GM18505 (cell line): ENCODE data around the gene PLCH1.
"Not testable (repeated sequence)": the region's sequence is repeated elsewhere in the genome, so short reads cannot be mapped to it uniquely, and the experiment has no call there.

Source experiments
- ATAC-seq: cut with Tn5 transposase; IDR thresholded peaks from one replicate; pipeline ENCODE4 v1.9.1; 2021; ENCODE audit not compliant: unreplicated experiment
- POLR2A ChIP-seq: IDR thresholded peaks from 4 replicates; pipeline ENCODE4 v1.6.1; 2011; ENCODE audit warnings: borderline replicate concordance; ENCODE audit not compliant: insufficient read depth, insufficient read length; ENCODE audit errors: extremely low read depth

PLCH1 gene

DNA sequence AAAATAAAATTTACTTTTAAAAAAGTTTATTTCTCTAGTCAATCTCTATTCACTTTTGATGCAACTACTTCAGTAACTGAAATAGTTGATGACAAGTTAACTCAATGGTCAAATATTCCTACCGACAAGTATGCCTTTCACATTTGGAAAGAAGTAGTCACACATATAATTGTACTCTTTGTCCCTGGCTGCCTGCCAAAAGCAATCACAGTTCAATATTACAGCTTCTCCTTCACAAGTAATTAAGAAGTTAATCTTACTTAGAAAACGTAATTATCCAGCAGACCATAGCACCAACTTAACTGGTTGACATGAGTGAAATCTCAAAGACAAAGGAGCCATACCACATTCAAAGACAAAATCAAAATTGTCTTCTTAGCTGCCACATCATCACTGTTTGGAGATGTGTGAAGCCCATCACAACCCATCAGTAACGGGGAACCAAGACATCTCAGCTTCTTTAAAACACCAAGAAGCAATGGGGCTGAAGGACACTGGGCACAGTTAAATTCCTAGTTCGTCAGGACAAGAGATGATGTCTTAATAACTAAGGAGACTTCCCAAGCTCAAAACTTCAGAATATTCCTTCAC, 86.1 kb downstream of the PLCH1 start:
- no peak for TF ChIP-seq POLR2A
- ATAC-seq: no peak

DNA sequence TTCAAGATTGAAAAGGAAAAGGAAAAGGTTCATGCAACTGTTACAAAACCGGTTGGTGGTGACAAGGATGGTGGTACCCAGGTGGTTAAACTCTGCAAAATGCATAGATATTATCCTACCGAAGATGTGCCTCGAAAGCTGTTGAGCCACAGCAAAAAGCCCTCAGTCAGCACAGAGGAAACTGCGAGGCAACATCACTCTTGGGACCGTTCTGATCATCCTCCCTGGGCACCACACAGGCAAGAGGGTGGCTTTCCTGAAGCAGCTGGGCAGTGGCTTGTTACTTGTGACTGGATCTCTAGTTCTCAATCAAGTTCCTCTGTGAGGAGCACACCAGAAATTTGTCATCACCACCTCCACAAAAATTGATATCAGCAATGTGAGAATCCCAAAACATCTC, 86.9 kb downstream of the PLCH1 start:
- ATAC-seq: no peak
- no peak for TF ChIP-seq POLR2A

DNA sequence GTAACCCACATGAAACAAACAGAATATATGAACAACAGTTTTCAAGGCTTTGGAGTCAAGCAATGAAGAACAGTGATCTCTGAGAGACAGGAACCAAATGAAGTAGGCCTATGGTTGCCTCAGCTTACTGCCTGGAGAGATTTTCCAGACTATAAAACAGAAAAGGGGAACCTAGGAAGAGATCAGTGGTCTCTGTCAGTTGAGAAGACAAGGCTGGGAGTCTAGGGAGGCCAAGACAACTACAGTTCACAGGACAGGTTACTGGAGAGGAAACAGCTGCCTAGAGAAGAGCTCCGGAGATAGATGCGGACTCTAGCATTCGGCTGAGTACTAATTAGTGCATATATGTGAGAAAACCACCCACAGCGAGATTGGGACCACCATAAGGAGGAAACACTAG, 87.7 kb downstream of the PLCH1 start:
- TF ChIP-seq POLR2A: no peak
- ATAC-seq: no peak

DNA sequence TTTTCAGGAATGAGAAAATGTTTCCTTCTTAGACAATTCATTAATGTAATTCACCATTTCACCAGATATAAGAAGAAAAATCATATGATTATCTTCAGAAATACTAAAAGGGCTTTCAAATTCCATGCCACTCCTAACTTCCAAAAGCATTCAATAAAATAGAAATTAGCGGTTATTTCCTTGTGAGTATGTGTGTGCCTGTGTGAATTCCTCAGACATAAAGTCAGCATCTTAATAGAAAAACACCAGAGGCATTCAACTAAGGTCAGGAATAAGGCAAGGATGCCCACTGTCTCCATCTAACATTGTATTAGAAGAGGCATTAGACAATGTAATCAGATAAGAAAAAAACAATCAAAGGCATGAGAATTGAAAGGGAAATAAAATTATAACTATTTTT, 88.4 kb downstream of the PLCH1 start:
- no peak for TF ChIP-seq POLR2A
- ATAC-seq: no peak

DNA sequence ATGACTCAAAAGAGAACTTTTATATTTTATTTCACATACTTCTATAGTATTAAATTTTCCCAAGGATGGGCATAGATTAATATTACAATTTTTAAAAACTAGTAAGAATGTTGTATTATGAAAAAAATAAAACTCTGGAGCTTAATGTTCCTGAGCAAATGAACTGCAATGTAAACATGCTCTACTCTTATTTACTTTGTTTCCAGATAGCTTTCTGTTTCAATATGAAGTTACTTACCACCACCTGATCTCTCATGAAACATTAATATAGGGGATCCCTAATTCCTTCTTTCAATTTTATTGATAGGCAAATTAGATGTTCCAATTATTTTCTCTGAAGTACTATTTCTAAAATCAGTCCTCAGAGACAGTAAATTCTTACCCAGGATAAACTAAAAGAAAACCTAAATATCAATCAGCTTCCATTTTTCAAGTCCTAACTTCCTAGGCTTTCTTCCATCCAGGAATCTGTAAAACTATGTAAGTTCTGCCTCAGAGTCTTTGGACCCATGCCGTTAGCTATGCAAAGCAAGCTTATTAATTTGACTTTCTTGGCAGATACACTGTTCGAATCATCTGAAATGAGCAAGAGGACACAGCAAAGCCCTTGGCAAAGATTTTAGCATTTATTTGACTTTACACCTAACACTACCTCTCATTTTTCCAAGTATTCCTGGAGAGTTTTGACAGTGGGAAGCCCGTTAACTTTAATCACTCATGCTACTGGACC, 93.2 kb downstream of the PLCH1 start:
- TF ChIP-seq POLR2A: no peak
- no peak for ATAC-seq

DNA sequence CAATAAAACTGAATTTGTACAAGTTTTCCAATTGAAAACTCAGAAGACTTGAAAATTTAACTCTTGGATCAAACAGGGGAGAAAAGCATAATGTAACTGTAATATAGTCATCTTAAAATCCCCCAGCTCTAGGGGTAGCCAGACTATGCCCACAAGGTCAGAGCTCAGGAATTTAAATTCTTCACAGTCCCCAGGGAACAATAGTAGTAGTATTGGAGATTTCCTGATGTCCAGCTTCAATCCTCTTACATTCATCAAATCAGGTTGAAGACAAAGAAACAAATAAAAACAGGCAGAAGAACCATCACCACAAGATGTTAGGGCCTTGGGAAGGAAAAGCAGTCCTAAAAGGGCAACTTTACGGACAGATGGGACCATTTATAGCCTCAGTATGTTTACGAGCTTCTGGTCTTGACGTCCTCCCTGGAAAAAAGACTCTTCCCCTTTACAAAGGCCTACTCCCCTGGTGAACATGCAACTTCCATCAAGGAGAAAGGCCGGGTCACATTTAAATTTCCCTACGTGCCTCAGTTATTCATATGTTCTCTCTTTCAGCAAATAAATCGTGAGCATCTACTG, 96.8 kb downstream of the PLCH1 start:
- no peak for ATAC-seq
- no peak for TF ChIP-seq POLR2A

DNA sequence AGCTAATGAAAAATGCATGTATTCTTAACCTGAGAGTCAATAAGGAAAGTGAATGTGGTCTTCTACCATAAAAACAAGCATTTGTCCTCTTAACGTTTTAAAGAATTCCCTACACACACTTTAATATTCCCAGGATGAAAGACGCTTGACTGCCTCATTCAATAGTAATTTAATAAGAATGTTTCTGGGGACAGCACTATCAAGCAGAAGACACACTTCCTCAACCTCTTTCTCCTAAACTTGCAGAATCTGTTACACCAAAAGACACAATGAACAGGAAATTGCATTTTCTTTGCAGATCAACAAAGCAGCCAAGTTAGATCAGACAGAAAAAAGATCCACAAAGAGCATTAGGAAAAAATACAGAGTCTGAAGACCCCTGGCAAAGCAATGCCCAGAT, 97.7 kb downstream of the PLCH1 start:
- TF ChIP-seq POLR2A: no peak
- no peak for ATAC-seq

DNA sequence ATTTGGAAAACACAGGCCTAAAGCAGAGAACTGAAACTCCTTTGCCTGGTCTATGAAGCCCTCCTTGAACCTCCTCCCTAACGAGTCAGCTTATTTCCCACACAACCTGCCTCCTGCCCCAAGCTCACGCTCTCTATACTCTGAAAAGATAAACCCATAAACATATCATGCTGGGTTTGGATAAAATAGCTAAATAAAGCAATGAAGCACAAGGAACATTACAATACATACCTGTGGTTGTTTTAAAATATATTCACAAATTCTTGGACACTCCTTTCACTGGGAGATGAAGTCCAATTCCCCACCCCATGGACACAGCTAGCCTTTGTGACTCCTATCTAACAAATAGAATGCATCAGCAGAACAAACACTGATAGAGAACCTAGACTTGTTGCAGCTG, 98.2 kb downstream of the PLCH1 start:
- no peak for TF ChIP-seq POLR2A
- ATAC-seq: no peak

DNA sequence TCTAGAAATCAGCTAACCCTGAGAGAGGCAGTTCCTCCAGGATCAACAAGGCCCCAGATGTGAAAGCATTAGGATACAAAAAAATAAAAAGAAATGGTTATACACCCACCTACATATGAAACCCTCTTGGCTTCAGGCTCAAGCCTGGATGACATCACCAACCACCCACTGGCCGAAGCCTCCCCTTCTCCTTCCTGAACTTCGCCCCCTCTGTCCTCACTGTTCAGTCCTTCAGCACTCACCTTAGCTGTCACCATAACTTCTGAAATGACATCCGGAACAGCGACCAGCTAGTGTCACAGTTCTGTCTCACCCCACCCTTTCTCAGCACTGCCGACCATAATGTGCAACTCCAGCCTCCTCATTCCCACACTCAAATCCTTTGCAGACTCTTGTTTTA, 98.7 kb downstream of the PLCH1 start:
- TF ChIP-seq POLR2A: no peak
- ATAC-seq: no peak

DNA sequence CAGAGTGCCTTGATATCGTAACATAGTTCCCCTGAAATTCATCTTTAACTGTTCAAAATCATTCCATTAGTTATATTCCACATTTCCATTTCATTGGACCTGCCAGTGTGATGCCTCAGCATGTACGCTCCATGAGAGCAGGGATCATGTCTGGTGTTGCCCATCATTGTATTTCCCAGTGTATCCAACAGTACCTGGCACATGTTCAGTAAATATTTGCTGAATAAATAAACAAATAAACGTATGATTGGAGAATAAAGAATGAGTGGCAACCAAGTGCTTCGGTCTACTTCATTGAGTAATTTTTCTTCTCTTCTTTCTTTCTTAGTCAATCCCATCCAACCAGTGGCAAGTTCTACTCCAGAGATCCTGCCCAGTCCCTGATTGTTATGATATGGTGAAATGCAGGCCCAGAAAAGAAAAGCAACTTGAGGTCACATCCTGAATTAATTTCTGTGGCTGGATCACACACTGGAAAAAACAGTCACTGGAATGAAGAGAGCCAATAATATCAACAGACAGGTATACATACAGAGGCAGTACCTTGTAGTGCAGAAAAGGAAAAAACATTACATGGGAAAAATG, 101.2 kb downstream of the PLCH1 start:
- no peak for ATAC-seq
- no peak for TF ChIP-seq POLR2A

DNA sequence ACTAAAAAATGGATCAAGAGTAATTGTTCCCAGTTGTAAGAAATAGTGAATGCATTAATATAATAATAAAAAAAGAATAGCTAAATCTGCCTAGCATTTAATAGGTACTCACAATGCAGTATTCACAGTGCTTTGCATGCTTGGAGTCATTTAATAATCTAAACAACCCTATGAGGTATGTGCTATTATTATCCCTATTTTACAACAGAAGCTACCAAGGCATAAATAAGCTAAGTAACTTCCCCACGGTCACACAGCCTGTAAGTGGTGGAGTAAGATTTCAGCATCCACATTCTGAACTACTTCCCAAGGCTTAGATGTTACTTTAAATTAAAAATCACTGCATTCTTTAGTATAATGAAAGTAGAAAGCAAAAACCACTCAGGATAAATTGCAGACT, 102.9 kb downstream of the PLCH1 start:
- TF ChIP-seq POLR2A: no peak
- no peak for ATAC-seq

DNA sequence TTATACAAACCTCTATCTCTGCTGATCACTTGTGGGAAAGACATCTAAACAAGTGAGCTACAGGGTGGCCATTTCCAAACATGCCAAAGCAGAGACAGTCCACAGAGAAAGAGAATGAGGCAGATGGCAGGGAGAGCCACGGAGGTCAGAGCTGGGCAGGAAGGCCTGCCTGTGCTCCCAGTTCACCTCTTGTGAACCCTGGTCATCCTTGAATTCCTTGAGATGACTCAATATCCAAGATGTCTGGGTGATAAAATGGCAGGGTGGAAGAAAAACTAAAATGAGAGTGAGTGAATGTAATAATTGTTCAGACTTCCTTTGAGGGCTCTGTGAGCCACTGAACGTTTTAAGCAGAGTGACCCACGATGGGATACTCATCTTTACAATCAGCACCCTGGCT, 104.8 kb downstream of the PLCH1 start:
- TF ChIP-seq POLR2A: no peak
- no peak for ATAC-seq

DNA sequence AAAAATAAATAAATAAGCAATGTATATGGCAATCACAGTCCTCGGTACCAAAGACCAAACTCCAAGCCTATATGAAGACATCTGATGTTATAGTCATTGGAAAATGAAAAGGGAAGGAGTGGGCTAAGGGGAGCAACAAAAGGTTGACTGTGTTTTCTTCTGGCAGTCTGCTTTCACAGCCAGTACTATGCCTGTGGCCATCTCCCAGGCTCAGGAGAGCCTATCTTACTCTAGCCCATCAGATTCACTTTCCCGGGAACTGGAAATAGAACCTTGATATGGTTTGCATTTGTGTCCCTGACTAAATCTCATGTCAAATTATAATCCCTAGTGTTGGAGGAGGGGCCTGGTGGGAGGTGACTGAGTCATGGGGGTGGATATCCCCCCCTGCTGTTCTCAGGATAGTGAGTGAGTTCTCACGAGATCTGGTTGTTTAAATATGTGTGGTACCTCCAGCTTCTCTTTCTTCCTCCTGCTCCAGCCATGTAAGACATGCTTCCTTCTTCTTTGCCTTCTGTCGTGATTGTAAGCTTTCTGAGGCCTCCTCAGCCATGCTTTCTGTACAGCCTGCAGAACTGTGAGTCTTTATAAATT, 105.3 kb downstream of the PLCH1 start:
- TF ChIP-seq POLR2A: no peak
- ATAC-seq: no peak

DNA sequence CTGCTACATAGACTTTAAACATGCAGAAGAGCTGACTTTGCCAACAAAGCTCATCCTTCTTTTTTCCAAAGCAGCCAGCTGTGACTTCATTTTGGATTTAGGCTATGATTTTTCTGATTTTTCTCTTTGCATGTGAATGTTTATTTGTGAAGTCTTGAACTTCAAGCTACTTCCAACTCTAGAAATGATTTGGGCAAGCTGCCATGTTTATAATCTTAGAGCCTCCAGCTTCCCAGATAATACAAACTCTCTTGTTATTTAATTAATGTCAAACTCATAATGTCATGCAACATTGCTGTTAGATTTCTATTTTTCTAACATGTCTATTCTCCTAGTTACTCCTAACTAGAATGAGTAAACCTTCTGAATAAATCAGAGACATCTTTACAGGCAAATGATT, 106.4 kb downstream of the PLCH1 start:
- not testable (repeated sequence) for ATAC-seq
